ENCODE data around the gene CNTNAP2. TPM values are rescaled to one million over a fixed set of nuclear protein-coding genes. Genes with fewer than 3 reads are reported as not detected.

Gene CNTNAP2
- total RNA-seq, 3 donors from 2014 or later (not counting 1 experiment from before 2014, with no cell fraction given), result 0.18 to 1.1 TPM; not detected in 1

DNA sequence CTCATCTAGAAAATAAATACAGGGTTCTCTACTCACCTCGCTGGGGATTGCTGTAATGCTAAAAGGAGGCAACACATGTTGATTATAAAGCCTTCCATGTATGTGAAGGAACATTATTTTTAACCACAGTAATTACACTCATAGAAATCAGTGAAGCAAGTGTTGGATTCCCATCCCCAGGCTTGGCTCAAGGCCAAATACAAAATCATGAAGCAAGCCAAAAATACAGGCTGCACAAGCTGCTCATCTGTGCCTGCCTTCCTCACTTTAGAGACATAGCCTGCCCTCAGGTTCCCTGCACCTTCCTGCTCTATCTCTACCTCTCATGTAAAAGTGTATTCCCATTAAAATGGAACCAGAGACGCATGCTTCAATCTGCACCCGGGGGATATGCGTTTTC, 1396.8 kb downstream of the CNTNAP2 start:
- no peak overlapping the region for H3K27ac ChIP-seq (ENCODE audit: low read length)
- no peak overlapping the region for H3K27ac Mint-ChIP-seq
- H3K4me3 Mint-ChIP-seq, result no peak overlapping the region
- H3K36me3 Mint-ChIP-seq, result no peaks in the 10 kb centered on the region
- intact Hi-C loops (cut with micrococcal nuclease), result no loop called here
- peaks cover 14 to 15% of the 10 kb centered on the region in 2 donors for H3K9me3 Mint-ChIP-seq
- H3K27me3 Mint-ChIP-seq (ENCODE audit: low read depth in 2 of 2), result no peaks in the 10 kb centered on the region
- DNase-seq, result no peak
- 67% methylated on average over 3 of the region's 4 CpGs for WGBS (ENCODE audit: insufficient coverage)
- H3K9me3 ChIP-seq (ENCODE audit: control insufficient read depth, insufficient read depth, low read length), result no peaks in the 10 kb centered on the region
- TF ChIP-seq, protein P1, sequence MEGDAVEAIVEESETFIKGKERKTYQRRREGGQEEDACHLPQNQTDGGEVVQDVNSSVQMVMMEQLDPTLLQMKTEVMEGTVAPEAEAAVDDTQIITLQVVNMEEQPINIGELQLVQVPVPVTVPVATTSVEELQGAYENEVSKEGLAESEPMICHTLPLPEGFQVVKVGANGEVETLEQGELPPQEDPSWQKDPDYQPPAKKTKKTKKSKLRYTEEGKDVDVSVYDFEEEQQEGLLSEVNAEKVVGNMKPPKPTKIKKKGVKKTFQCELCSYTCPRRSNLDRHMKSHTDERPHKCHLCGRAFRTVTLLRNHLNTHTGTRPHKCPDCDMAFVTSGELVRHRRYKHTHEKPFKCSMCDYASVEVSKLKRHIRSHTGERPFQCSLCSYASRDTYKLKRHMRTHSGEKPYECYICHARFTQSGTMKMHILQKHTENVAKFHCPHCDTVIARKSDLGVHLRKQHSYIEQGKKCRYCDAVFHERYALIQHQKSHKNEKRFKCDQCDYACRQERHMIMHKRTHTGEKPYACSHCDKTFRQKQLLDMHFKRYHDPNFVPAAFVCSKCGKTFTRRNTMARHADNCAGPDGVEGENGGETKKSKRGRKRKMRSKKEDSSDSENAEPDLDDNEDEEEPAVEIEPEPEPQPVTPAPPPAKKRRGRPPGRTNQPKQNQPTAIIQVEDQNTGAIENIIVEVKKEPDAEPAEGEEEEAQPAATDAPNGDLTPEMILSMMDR (IDR thresholded peaks at IDR 0.05), result no peak
- no peaks in the 10 kb centered on the region for H3K4me1 Mint-ChIP-seq
- no peaks in the 10 kb centered on the region for H3K36me3 ChIP-seq (ENCODE audit: control insufficient read depth, insufficient read depth, low read length)
- H3K4me1 ChIP-seq (ENCODE audit: control insufficient read depth, insufficient read depth, low read length), result no peaks in the 10 kb centered on the region
- no peak overlapping the region for H3K4me3 ChIP-seq (ENCODE audit: low read length)
- H3K27me3 ChIP-seq (ENCODE audit: control insufficient read depth, insufficient read depth, low read length), result no peaks in the 10 kb centered on the region
- no peak for ATAC-seq

DNA sequence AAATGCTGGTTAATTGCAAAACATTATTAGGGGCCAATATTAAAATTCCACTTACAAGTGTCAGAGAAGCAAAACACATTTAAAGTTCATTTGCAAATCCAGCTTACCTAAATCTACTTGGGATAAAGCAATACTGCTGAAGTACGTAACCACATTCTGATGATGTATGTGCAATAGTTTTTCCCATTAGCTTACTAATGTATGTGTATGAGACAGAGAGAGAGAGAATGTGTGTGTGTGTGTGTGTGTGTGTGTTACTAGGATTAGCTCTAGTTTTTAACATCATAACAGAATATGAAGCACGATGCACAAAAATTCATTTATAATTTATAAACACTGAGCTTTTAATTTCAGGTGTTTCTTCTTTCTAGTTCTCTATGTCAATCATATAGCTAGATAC, 1399.8 kb downstream of the CNTNAP2 start:
- Mint-ChIP-seq H3K4me1 (no peaks in the 10 kb centered on the region), H3K27me3 (ENCODE audit: low read depth in 2 of 2) (no peaks in the 10 kb centered on the region), H3K9me3 (peaks cover 9% of the 10 kb centered on the region in 2 donors), H3K4me3 (no peak overlapping the region), H3K27ac (no peak overlapping the region), H3K36me3 (no peaks in the 10 kb centered on the region)
- TF ChIP-seq, protein P1 (IDR thresholded peaks at IDR 0.05), result no peak
- no peak overlapping the region for H3K4me3 ChIP-seq (ENCODE audit: low read length)
- no peak overlapping the region for H3K27ac ChIP-seq (ENCODE audit: low read length)
- H3K9me3 ChIP-seq (ENCODE audit: control insufficient read depth, insufficient read depth, low read length), result peaks cover under 1% of the 10 kb centered on the region
- no peak for DNase-seq
- 100% methylated on average over 1 of the region's 2 CpGs for WGBS (ENCODE audit: insufficient coverage)
- no peaks in the 10 kb centered on the region for H3K4me1 ChIP-seq (ENCODE audit: control insufficient read depth, insufficient read depth, low read length)
- ATAC-seq, result no peak
- no peaks in the 10 kb centered on the region for H3K36me3 ChIP-seq (ENCODE audit: control insufficient read depth, insufficient read depth, low read length)
- intact Hi-C loops (cut with micrococcal nuclease), result no loop called here
- no peaks in the 10 kb centered on the region for H3K27me3 ChIP-seq (ENCODE audit: control insufficient read depth, insufficient read depth, low read length)

DNA sequence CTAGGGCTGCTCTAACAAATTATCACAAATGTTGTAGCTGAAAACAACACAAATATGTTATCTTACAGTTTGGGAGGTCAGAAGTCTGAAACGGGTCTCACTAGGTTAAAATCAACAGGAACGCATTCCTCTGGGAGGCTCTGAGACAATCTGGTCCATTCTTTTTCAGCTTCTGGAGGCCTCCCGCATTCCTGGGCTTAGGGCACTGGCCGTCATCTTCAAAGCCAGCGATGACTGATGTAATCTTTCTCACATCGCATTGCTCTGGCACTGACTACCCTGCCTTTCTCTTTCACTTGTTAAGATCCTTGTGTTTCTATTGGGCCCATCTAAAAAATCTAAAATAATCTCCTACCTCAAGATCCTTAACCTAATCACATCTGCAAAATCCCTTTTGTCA, 1402.5 kb downstream of the CNTNAP2 start:
- Histone ChIP-seq H3K27me3 (ENCODE audit: control insufficient read depth, insufficient read depth, low read length) (no peaks in the 10 kb centered on the region), H3K4me1 (ENCODE audit: control insufficient read depth, insufficient read depth, low read length) (no peaks in the 10 kb centered on the region), H3K9me3 (ENCODE audit: control insufficient read depth, insufficient read depth, low read length) (peaks cover 3% of the 10 kb centered on the region), H3K4me3 (ENCODE audit: low read length) (no peak overlapping the region), H3K36me3 (ENCODE audit: control insufficient read depth, insufficient read depth, low read length) (no peaks in the 10 kb centered on the region), H3K27ac (ENCODE audit: low read length) (no peak overlapping the region)
- no peaks in the 10 kb centered on the region for H3K4me1 Mint-ChIP-seq
- 93% methylated on average over 6 of the region's 6 CpGs for WGBS (ENCODE audit: insufficient coverage)
- peaks cover 7 to 11% of the 10 kb centered on the region in 2 donors for H3K9me3 Mint-ChIP-seq
- no peak overlapping the region for H3K27ac Mint-ChIP-seq
- TF ChIP-seq, protein P1 (IDR thresholded peaks at IDR 0.05), result no peak
- H3K4me3 Mint-ChIP-seq, result no peak overlapping the region
- intact Hi-C loops (cut with micrococcal nuclease), result no loop called here
- no peaks in the 10 kb centered on the region for H3K36me3 Mint-ChIP-seq
- ATAC-seq, result no peak
- no peak for DNase-seq
- H3K27me3 Mint-ChIP-seq (ENCODE audit: low read depth in 2 of 2), result no peaks in the 10 kb centered on the region

DNA sequence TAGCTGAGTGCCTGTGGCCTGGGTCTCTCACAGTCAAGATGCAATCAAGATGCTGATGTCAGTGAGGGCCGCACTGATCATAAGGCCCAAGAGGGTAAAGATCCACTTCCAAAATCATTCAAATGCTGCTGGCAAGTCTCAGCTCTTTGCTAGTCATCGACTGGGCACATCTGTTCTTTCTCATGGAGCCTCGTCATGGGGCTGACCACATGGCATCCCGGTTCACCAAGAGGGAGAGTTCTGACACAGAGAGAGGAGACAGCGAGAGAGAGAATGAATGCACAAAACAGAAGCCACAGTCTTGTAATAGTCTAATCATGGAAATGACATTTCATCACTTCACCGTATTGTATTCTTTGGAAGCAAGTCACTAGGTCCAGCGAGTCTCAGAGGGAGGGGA, 1406.5 kb downstream of the CNTNAP2 start:
- Mint-ChIP-seq H3K9me3 (peaks cover 3 to 7% of the 10 kb centered on the region in 2 donors), H3K4me1 (no peaks in the 10 kb centered on the region), H3K27me3 (ENCODE audit: low read depth in 2 of 2) (no peaks in the 10 kb centered on the region), H3K27ac (no peak overlapping the region), H3K36me3 (no peaks in the 10 kb centered on the region), H3K4me3 (no peak overlapping the region)
- H3K4me3 ChIP-seq (ENCODE audit: low read length), result no peak overlapping the region
- H3K36me3 ChIP-seq (ENCODE audit: control insufficient read depth, insufficient read depth, low read length), result no peaks in the 10 kb centered on the region
- H3K9me3 ChIP-seq (ENCODE audit: control insufficient read depth, insufficient read depth, low read length), result peaks cover 3% of the 10 kb centered on the region
- no peaks in the 10 kb centered on the region for H3K4me1 ChIP-seq (ENCODE audit: control insufficient read depth, insufficient read depth, low read length)
- 87% methylated on average over 7 of the region's 7 CpGs for WGBS (ENCODE audit: insufficient coverage)
- intact Hi-C loops (cut with micrococcal nuclease), result no loop called here
- TF ChIP-seq, protein P1 (IDR thresholded peaks at IDR 0.05), result no peak
- ATAC-seq (no peak), DNase-seq (no peak)
- no peaks in the 10 kb centered on the region for H3K27me3 ChIP-seq (ENCODE audit: control insufficient read depth, insufficient read depth, low read length)
- no peak overlapping the region for H3K27ac ChIP-seq (ENCODE audit: low read length)

Measured in natural killer cell (primary cell).